MCF 10A (cell line): ENCODE measurements around the gene HSD17B7. TPM values are rescaled to one million over a fixed set of nuclear protein-coding genes. Genes with fewer than 3 reads are reported as not detected.

Experiments used
- BruUV-seq: library from RNA; stranded (reverse); fragments of 400-500 nt; replicated peaks from 2 replicates; lab custom pipeline; 2021; lab: Mats Ljungman, UMichigan
- CTCF ChIA-PET: fragments of 300-600 bp; sonication (Branson Sonifier 250); formaldehyde crosslinking; extraction: SDS; loops from one replicate; lab custom pipeline; 2021; ENCODE audit warnings: antibody characterized with exemption, inconsistent platforms; lab: Yijun Ruan, JAX
- POLR2A ChIA-PET: fragments of 300-600, 350-650 bp; sonication (Branson Sonifier 250); formaldehyde crosslinking; extraction: SDS; loops from one replicate; lab custom pipeline; 2020; ENCODE audit warnings: antibody characterized with exemption, inconsistent platforms; lab: Yijun Ruan, JAX
- DNase-seq: peaks from one replicate; pipeline ENCODE4 v3.0.0-alpha.2; 2018; ENCODE audit not compliant: unreplicated experiment
- H3K27ac Mint-ChIP-seq: one replicate; pipeline ENCODE4 v1.8.0; 2022; ENCODE audit warnings: mild to moderate bottlenecking, low read depth, mixed read lengths; ENCODE audit not compliant: unreplicated experiment
- H3K27me3 Mint-ChIP-seq: one replicate; pipeline ENCODE4 v1.8.0; 2022; ENCODE audit warnings: mixed read lengths; ENCODE audit not compliant: insufficient read depth, unreplicated experiment
- H3K36me3 Mint-ChIP-seq: one replicate; pipeline ENCODE4 v1.8.0; 2022; ENCODE audit warnings: mild to moderate bottlenecking, moderate library complexity, mixed read lengths; ENCODE audit not compliant: insufficient read depth, unreplicated experiment
- H3K4me1 Mint-ChIP-seq: one replicate; pipeline ENCODE4 v1.8.0; 2022; ENCODE audit warnings: mixed read lengths; ENCODE audit not compliant: insufficient read depth, unreplicated experiment
- H3K4me3 Mint-ChIP-seq: one replicate; pipeline ENCODE4 v1.8.0; 2022; ENCODE audit warnings: mild to moderate bottlenecking, moderate library complexity, mixed read lengths; ENCODE audit not compliant: unreplicated experiment
- H3K9me3 Mint-ChIP-seq: one replicate; pipeline ENCODE4 v1.8.0; 2022; ENCODE audit warnings: mixed read lengths; ENCODE audit not compliant: unreplicated experiment
- CTCF ChIP-seq: fragments of 200-600 bp; IDR thresholded peaks from one replicate; pipeline ENCODE4 v1.8.0; 2022; ENCODE audit warnings: antibody characterized with exemption, mild to moderate bottlenecking; ENCODE audit not compliant: unreplicated experiment
- intact Hi-C: fragments of 100-400 bp; cut with micrococcal nuclease; formaldehyde crosslinking; loops from 2 replicates; pipeline ENCODE4 v1.14.1; 2022
- total RNA-seq: library from RNA; stranded (reverse); gene quantifications from 2 replicates; pipeline ENCODE4 v1.2.3, GENCODE V29; 2022

The HSD17B7 gene
- total RNA-seq, 1 experiment from 2014 or later = 15.5 TPM

GRCh38 chr1:162832470-162832869 is 42.0 kb downstream of the HSD17B7 start:
- intact Hi-C loops = no loop called here
- BruUV-seq = no TSS peak
- H3K27ac Mint-ChIP-seq = no peak overlapping the region
- ChIA-PET POLR2A (no interaction called here), CTCF (interaction anchor here (0.5 to 2.5 kb wide), 7 partner anchors 8 to 484 kb away, joined by 3 to 8 read pairs (median 3); no protein-coding TSS in a partner anchor)
- no peaks in the 10 kb centered on the region for H3K36me3 Mint-ChIP-seq
- no peak for DNase-seq
- H3K9me3 Mint-ChIP-seq = no peaks in the 10 kb centered on the region
- TF ChIP-seq CTCF = no peak
- no peaks in the 10 kb centered on the region for H3K4me1 Mint-ChIP-seq
- H3K27me3 Mint-ChIP-seq = peaks cover 13% of the 10 kb centered on the region
- no peak overlapping the region for H3K4me3 Mint-ChIP-seq

GRCh38 chr1:162835157-162835899 is 44.8 kb downstream of the HSD17B7 start:
- Mint-ChIP-seq H3K4me3 (no peak overlapping the region), H3K36me3 (no peaks in the 10 kb centered on the region), H3K27me3 (peaks cover 15% of the 10 kb centered on the region), H3K4me1 (no peaks in the 10 kb centered on the region), H3K9me3 (peaks cover 15% of the 10 kb centered on the region), H3K27ac (no peak overlapping the region)
- DNase-seq = no peak
- intact Hi-C loops = no loop called here
- ChIA-PET POLR2A (no interaction called here), CTCF (interaction anchor here (0.5 to 4.0 kb wide), 5 partner anchors 12 to 1179 kb away, joined by 4 to 45 read pairs (median 10); no protein-coding TSS in a partner anchor)
- TF ChIP-seq CTCF = no peak
- no TSS peak for BruUV-seq

- no peak for TF ChIP-seq CTCF
- no peaks in the 10 kb centered on the region for H3K4me1 Mint-ChIP-seq
- H3K9me3 Mint-ChIP-seq = peaks cover 15% of the 10 kb centered on the region
- intact Hi-C loops = no loop called here
- peaks cover 36% of the 10 kb centered on the region for H3K27me3 Mint-ChIP-seq
- no TSS peak for BruUV-seq
- DNase-seq = no peak
- ChIA-PET POLR2A (no interaction called here), CTCF (no interaction called here)
- H3K4me3 Mint-ChIP-seq = no peak overlapping the region
- H3K27ac Mint-ChIP-seq = no peak overlapping the region
- H3K36me3 Mint-ChIP-seq = no peaks in the 10 kb centered on the region
Observed at GRCh38 chr1:162838863-162839262, 48.4 kb downstream of the HSD17B7 start.

- Mint-ChIP-seq H3K9me3 (peaks cover 15% of the 10 kb centered on the region), H3K36me3 (no peaks in the 10 kb centered on the region), H3K27ac (no peak overlapping the region), H3K4me3 (no peak overlapping the region), H3K27me3 (peaks cover 36% of the 10 kb centered on the region), H3K4me1 (no peaks in the 10 kb centered on the region)
- BruUV-seq = no TSS peak
- peak; percentile 10 for DNase-seq
- no peak for TF ChIP-seq CTCF
- POLR2A ChIA-PET = no interaction called here
- CTCF ChIA-PET = interaction anchor here (0.7 to 1.8 kb wide), 2 partner anchors 8 to 13 kb away, joined by 3 to 10 read pairs; no protein-coding TSS in a partner anchor
- intact Hi-C loops = no loop called here
Observed at GRCh38 chr1:162840250-162840839, 49.8 kb downstream of the HSD17B7 start.
